Ovary (tissue), 9 donors: Measurements from ENCODE around the gene ITGAE. TPM values are rescaled to one million over a fixed set of nuclear protein-coding genes. Genes with fewer than 3 reads are reported as not detected.
A peak's percentile ranks its signal among the peaks of the same experiment; 100 is the strongest.

Source experiments
- DNase-seq, 5 donors: peaks; one replicate each; pipeline ENCODE4 v3.0.0-alpha.2; 2019 to 2020
- H3K27ac ChIP-seq, 2 donors: fragments of 200-600 bp; one replicate each; pipeline versions ENCODE4 v1.5.1 to v1.8.0; 2019 to 2022
- H3K27me3 ChIP-seq: fragments of 200-600 bp; one replicate; pipeline ENCODE4 v1.8.0; 2022
- H3K36me3 ChIP-seq: fragments of 200-600 bp; sonication (generic); one replicate; pipeline ENCODE4 v1.5.1; 2019
- H3K4me1 ChIP-seq: one replicate; pipeline ENCODE4 v1.8.1; 2013; ENCODE audit warnings: mild to moderate bottlenecking, moderate library complexity; ENCODE audit not compliant: insufficient read depth
- H3K4me3 ChIP-seq: fragments of 200-600 bp; sonication (generic); one replicate; pipeline ENCODE4 v1.5.1; 2017
- H3K9me3 ChIP-seq, 2 donors: fragments of 200-600 bp in 1 of 2; sonication (generic) in 1 of 2; one replicate each; pipeline versions ENCODE4 v1.5.1 to v1.8.1; 2013 to 2019; ENCODE audit warnings: mild to moderate bottlenecking in 1 of 2, moderate library complexity in 1 of 2
- CTCF ChIP-seq, 3 donors: fragments of 450-650 bp in 2 of 3; fragments of 200-600 bp in 1 of 3; IDR thresholded peaks; one replicate each; pipeline versions ENCODE4 v1.5.1 to v1.8.0; 2016 to 2022; ENCODE audit warnings: antibody characterized with exemption in 3 of 3, mild to moderate bottlenecking in 1 of 3
- EP300 ChIP-seq: sonication (generic); formaldehyde crosslinking; IDR thresholded peaks from one replicate; pipeline ENCODE4 v1.6.1; 2017; ENCODE audit warnings: antibody characterized with exemption
- POLR2A ChIP-seq: fragments of 450-650 bp; IDR thresholded peaks from one replicate; pipeline ENCODE4 v1.6.1; 2017; ENCODE audit warnings: antibody characterized with exemption, mild to moderate bottlenecking, moderate library complexity
- WGBS, 3 donors: extraction: QIAGEN DNeasy Blood & Tissue Kit in 1 of 3; methylation state at CpG; one replicate each; pipeline versions ENCODE4 v1.1.5 to v1.1.7; 2013 to 2017; 5-methylcytosine and 5-hydroxymethylcytosine counted together
- intact Hi-C, 4 donors: fragments of 100-400 bp; cut with DNase I; formaldehyde crosslinking; loops; one replicate each; pipeline versions ENCODE4 v1.11.0 to v1.15.1; 2022 to 2023
- polyA plus RNA-seq, 2 donors: library from polyadenylated mRNA; stranded (reverse); fragments of 200-250 nt in 1 of 2; fragments of 350-450 nt in 1 of 2; fragmentation: Illumina TruSeq in 1 of 2; extraction: RNeasy Lipid Tissue Mini Kit (QIAGEN cat#74804) in 1 of 2; gene quantifications; one replicate each; pipeline ENCODE4 v1.2.3, GENCODE V29; 2013 to 2014
- total RNA-seq, 7 donors: library from RNA; depleted of rRNA in 2 of 7; stranded (reverse); fragments of >200 nt in 2 of 7; fragmentation: NEBNext Ultra II Directional in 3 of 7; extraction: Animal tissue kit (Norgen Biotek cat#: 25700) in 3 of 7; gene quantifications; one replicate each; pipeline versions ENCODE4 v1.1.0 to v1.2.4, GENCODE V29; 2016 to 2023
- donor health status: DM: no; HTN: no; CAD: no; lungs with moderate emphysema.
- donor health status: DM: no; HTN: no; CAD: no.
- donor health status: Bipolar disorder and iron deficiency.
- donor health status: DM: yes; HTN: yes; CAD: no.
- donor health status: DM: no; HTN: no; CAD: no.
- donor health status: DM: yes; HTN: yes; CAD: no.

ITGAE gene
- total and polyA plus RNA-seq, 9 donors = 13.3 to 27.0 (median 17.2) TPM

GRCh38 chr17:3698139-3698538, 102.8 kb downstream of the ITGAE start:
- H3K27ac ChIP-seq = no peak overlapping the region

GRCh38 chr17:3697103-3697476, 103.9 kb downstream of the ITGAE start:
- no peak for DNase-seq
- TF ChIP-seq CTCF (IDR thresholded peaks at IDR 0.05) (no peak), EP300 (no peak), POLR2A (no peak)
- Histone ChIP-seq H3K27ac (no peak overlapping the region), H3K36me3 (no peaks in the 10 kb centered on the region), H3K4me1 (no peaks in the 10 kb centered on the region), H3K4me3 (no peak overlapping the region), H3K9me3 (peaks cover 0 to 5% of the 10 kb centered on the region in 2 donors), H3K27me3 (no peaks in the 10 kb centered on the region)
- WGBS, 3 donors = 31 to 44% (median 38%) methylated on average over 12 of the region's 12 CpGs
- intact Hi-C loops = no loop called here

More at GRCh38 chr17:3698139-3698538, 102.8 kb downstream of the ITGAE start:
- intact Hi-C loops = no loop called here
- Histone ChIP-seq H3K36me3 (no peaks in the 10 kb centered on the region), H3K4me3 (no peak overlapping the region), H3K9me3 (peaks cover 0 to 5% of the 10 kb centered on the region in 2 donors), H3K27me3 (no peaks in the 10 kb centered on the region), H3K4me1 (no peaks in the 10 kb centered on the region)
- no peak for DNase-seq
- TF ChIP-seq CTCF (IDR thresholded peaks at IDR 0.05) (no peak), POLR2A (no peak), EP300 (no peak)
- WGBS, 3 donors = 78 to 92% (median 91%) methylated on average over 4 of the region's 4 CpGs

- no peaks in the 10 kb centered on the region for H3K27me3 ChIP-seq
- no peak for TF ChIP-seq CTCF (IDR thresholded peaks at IDR 0.05)
- no peak for TF ChIP-seq EP300
- no peak for TF ChIP-seq POLR2A
- no peaks in the 10 kb centered on the region for H3K4me1 ChIP-seq
- peaks cover 0 to 5% of the 10 kb centered on the region in 2 donors for H3K9me3 ChIP-seq
- H3K4me3 ChIP-seq = peak within 1 kb of the TSS; percentile 8
- no peaks in the 10 kb centered on the region for H3K36me3 ChIP-seq
- H3K27ac ChIP-seq = no peak within 1 kb of the TSS
- intact Hi-C loops = no loop called here
- WGBS, 3 donors = 0 to 1% (median 1%) methylated on average over 63 to 65 of the region's 65 CpGs
- peak in 1 of 5 donors; percentile 31 for DNase-seq
These were observed 105.1 kb downstream of the ITGAE start, which contains the start of gene P2RX5 for GRCh38 chr17:3695723-3696411. Gene P2RX5 (minus strand): TSS chr17:3696155. CDS start chr17:3696005, 150 bp downstream.

- Histone ChIP-seq H3K27ac (no peak overlapping the region), H3K36me3 (no peaks in the 10 kb centered on the region), H3K4me3 (no peak overlapping the region), H3K9me3 (peaks cover 0 to 5% of the 10 kb centered on the region in 2 donors), H3K27me3 (no peaks in the 10 kb centered on the region), H3K4me1 (no peaks in the 10 kb centered on the region)
- TF ChIP-seq CTCF (IDR thresholded peaks at IDR 0.05) (no peak), EP300 (no peak), POLR2A (no peak)
- DNase-seq = no peak
- 3 to 7% (median 3%) methylated on average over 12 to 17 of the region's 17 CpGs for WGBS, 3 donors
- intact Hi-C loops = no loop called here
These were observed 105.8 kb downstream of the ITGAE start for GRCh38 chr17:3695129-3695722.
